HUES64 (cell line): ENCODE data around the gene KRT12.
"Not testable (repeated sequence)": the region's sequence is repeated elsewhere in the genome, so short reads cannot be mapped to it uniquely, and the experiment has no call there.

Experiments
- H3K27ac ChIP-seq: 2 replicates; pipeline ENCODE4 v1.7.0; 2013; ENCODE audit warnings: low read depth, low read length, inconsistent platforms
- H3K27me3 ChIP-seq: 2 replicates; pipeline ENCODE4 v1.6.1; 2013; ENCODE audit warnings: mild to moderate bottlenecking, low read length; ENCODE audit not compliant: insufficient read depth
- H3K36me3 ChIP-seq: 2 replicates; pipeline ENCODE4 v1.6.1; 2013; ENCODE audit warnings: mild to moderate bottlenecking, low read length; ENCODE audit not compliant: insufficient read depth
- H3K4me1 ChIP-seq: 2 replicates; pipeline ENCODE4 v1.6.1; 2013; ENCODE audit warnings: mild to moderate bottlenecking, low read length, moderate library complexity; ENCODE audit not compliant: insufficient read depth
- H3K4me3 ChIP-seq: 2 replicates; pipeline ENCODE4 v1.5.1; 2013; ENCODE audit warnings: mild to moderate bottlenecking, low read length, moderate library complexity
- H3K9ac ChIP-seq: 2 replicates; pipeline ENCODE4 v1.6.1; 2013; ENCODE audit warnings: mild to moderate bottlenecking, low read depth, low read length
- H3K9me3 ChIP-seq: 2 replicates; pipeline ENCODE4 v1.6.1; 2013; ENCODE audit warnings: low read depth, low read length; ENCODE audit not compliant: insufficient read depth
- WGBS: fragments of 150-250, 120-280 bp; methylation state at CpG from one replicate; pipeline ENCODE4 v1.1.7; 2013; ENCODE audit warnings: missing lambda C conversion rate; 5-methylcytosine and 5-hydroxymethylcytosine counted together

Gene KRT12

GRCh38 chr17:40858667-40859066, 8.4 kb downstream of the KRT12 start:
- H3K4me1 ChIP-seq, H3K9me3 ChIP-seq, H3K4me3 ChIP-seq, H3K27me3 ChIP-seq, H3K27ac ChIP-seq, H3K9ac ChIP-seq, H3K36me3 ChIP-seq: not testable (repeated sequence)
- 100% methylated on average over 1 of the region's 2 CpGs for WGBS

GRCh38 chr17:40857535-40857934, 9.5 kb downstream of the KRT12 start:
- Histone ChIP-seq H3K4me3 (no peak overlapping the region), H3K9ac (no peak overlapping the region), H3K4me1 (peaks cover 21% of the 10 kb centered on the region), H3K27ac (no peak overlapping the region), H3K9me3 (no peaks in the 10 kb centered on the region), H3K36me3 (no peaks in the 10 kb centered on the region), H3K27me3 (no peaks in the 10 kb centered on the region)
- 73% methylated on average over 5 of the region's 5 CpGs for WGBS

GRCh38 chr17:40854175-40854814, 12.7 kb downstream of the KRT12 start:
- no peaks in the 10 kb centered on the region for H3K27me3 ChIP-seq
- no peak overlapping the region for H3K9ac ChIP-seq
- H3K4me1 ChIP-seq, result peaks cover 24% of the 10 kb centered on the region
- WGBS, result 85% methylated on average over 6 of the region's 6 CpGs
- H3K27ac ChIP-seq, result no peak overlapping the region
- no peaks in the 10 kb centered on the region for H3K9me3 ChIP-seq
- no peak overlapping the region for H3K4me3 ChIP-seq
- H3K36me3 ChIP-seq, result no peaks in the 10 kb centered on the region

- H3K36me3 ChIP-seq, result no peaks in the 10 kb centered on the region
- 65% methylated on average over 1 of the region's 1 CpG for WGBS
- no peak overlapping the region for H3K4me3 ChIP-seq
- H3K9me3 ChIP-seq, result no peaks in the 10 kb centered on the region
- no peak overlapping the region for H3K27ac ChIP-seq
- H3K4me1 ChIP-seq, result peaks cover 24% of the 10 kb centered on the region
- no peak overlapping the region for H3K9ac ChIP-seq
- H3K27me3 ChIP-seq, result no peaks in the 10 kb centered on the region
These were observed 14.7 kb downstream of the KRT12 start for GRCh38 chr17:40852364-40852763.

- peaks cover 24% of the 10 kb centered on the region for H3K4me1 ChIP-seq
- H3K36me3 ChIP-seq, result no peaks in the 10 kb centered on the region
- H3K27ac ChIP-seq, result no peak overlapping the region
- H3K27me3 ChIP-seq, result peaks cover 9% of the 10 kb centered on the region; the same call in 1 of the 2 replicates
- WGBS, result 96% methylated on average over 3 of the region's 3 CpGs
- H3K9ac ChIP-seq, result no peak overlapping the region
- no peak overlapping the region for H3K4me3 ChIP-seq
- no peaks in the 10 kb centered on the region for H3K9me3 ChIP-seq
These were observed 16.6 kb downstream of the KRT12 start for GRCh38 chr17:40850293-40850972.

GRCh38 chr17:40849723-40850122, 17.3 kb downstream of the KRT12 start:
- peaks cover 24% of the 10 kb centered on the region for H3K4me1 ChIP-seq
- H3K9ac ChIP-seq, result no peak overlapping the region
- no peaks in the 10 kb centered on the region for H3K36me3 ChIP-seq
- H3K4me3 ChIP-seq, result no peak overlapping the region
- no peaks in the 10 kb centered on the region for H3K9me3 ChIP-seq
- peaks cover 15% of the 10 kb centered on the region for H3K27me3 ChIP-seq
- 90% methylated on average over 3 of the region's 4 CpGs for WGBS
- no peak overlapping the region for H3K27ac ChIP-seq

GRCh38 chr17:40848583-40849235, 18.3 kb downstream of the KRT12 start:
- Histone ChIP-seq H3K9ac (no peak overlapping the region), H3K27me3 (peaks cover 18% of the 10 kb centered on the region), H3K4me3 (no peak overlapping the region), H3K27ac (no peak overlapping the region), H3K4me1 (peaks cover 15% of the 10 kb centered on the region), H3K36me3 (no peaks in the 10 kb centered on the region), H3K9me3 (no peaks in the 10 kb centered on the region)
- WGBS, result 80% methylated on average over 1 of the region's 1 CpG

- no peak overlapping the region for H3K9ac ChIP-seq
- H3K4me1 ChIP-seq, result no peaks in the 10 kb centered on the region; the same call in 1 of the 2 replicates
- H3K36me3 ChIP-seq, result no peaks in the 10 kb centered on the region
- H3K27me3 ChIP-seq, result peaks cover 23% of the 10 kb centered on the region
- 95% methylated on average over 1 of the region's 1 CpG for WGBS
- no peaks in the 10 kb centered on the region for H3K9me3 ChIP-seq
- no peak overlapping the region for H3K27ac ChIP-seq
- H3K4me3 ChIP-seq, result no peak overlapping the region
These were observed 20.4 kb downstream of the KRT12 start for GRCh38 chr17:40846515-40847144.

GRCh38 chr17:40844671-40845107, 22.3 kb downstream of the KRT12 start:
- Histone ChIP-seq H3K36me3 (no peaks in the 10 kb centered on the region), H3K9ac (no peak overlapping the region), H3K4me3 (no peak overlapping the region), H3K4me1 (no peaks in the 10 kb centered on the region), H3K27me3 (peaks cover 35% of the 10 kb centered on the region), H3K9me3 (no peaks in the 10 kb centered on the region), H3K27ac (no peak overlapping the region)
- WGBS, result 92% methylated on average over 4 of the region's 4 CpGs

- Histone ChIP-seq H3K4me1 (no peaks in the 10 kb centered on the region), H3K27me3 (peaks cover 49% of the 10 kb centered on the region), H3K9ac (no peak overlapping the region), H3K4me3 (no peak overlapping the region), H3K9me3 (no peaks in the 10 kb centered on the region), H3K27ac (no peak overlapping the region), H3K36me3 (no peaks in the 10 kb centered on the region)
- WGBS, result 55% methylated on average over 3 of the region's 3 CpGs
These were observed 23.8 kb downstream of the KRT12 start for GRCh38 chr17:40843242-40843641.

- no peak overlapping the region for H3K9ac ChIP-seq
- H3K9me3 ChIP-seq, result no peaks in the 10 kb centered on the region
- H3K4me1 ChIP-seq, result no peaks in the 10 kb centered on the region
- H3K27me3 ChIP-seq, result peaks cover 63% of the 10 kb centered on the region
- H3K4me3 ChIP-seq, result no peak overlapping the region
- 97% methylated on average over 2 of the region's 3 CpGs for WGBS
- no peak overlapping the region for H3K27ac ChIP-seq
- no peaks in the 10 kb centered on the region for H3K36me3 ChIP-seq
These were observed 25.8 kb downstream of the KRT12 start for GRCh38 chr17:40841246-40841645.
